HG02885 (cell line): ENCODE results near the gene SLC4A2.
"Not testable (repeated sequence)": the region's sequence is repeated elsewhere in the genome, so short reads cannot be mapped to it uniquely, and the experiment has no call there.

Experiments used
- ATAC-seq: cut with Tn5 transposase; IDR thresholded peaks from one replicate; pipeline ENCODE4 v1.9.1; 2021; ENCODE audit warnings: mild to moderate bottlenecking; ENCODE audit not compliant: unreplicated experiment, poor library complexity

SLC4A2 gene

GRCh38 chr7:151059367-151060112, at the start of gene SLC4A2:
TSS of gene SLC4A2 (plus strand) at chr7:151059589. CDS start at chr7:151061988, 2,399 bp downstream.
- ATAC-seq: peak; percentile 37

- ATAC-seq: no peak
Observed at GRCh38 chr7:151010037-151010306, 49.4 kb upstream of the SLC4A2 start.

DNA sequence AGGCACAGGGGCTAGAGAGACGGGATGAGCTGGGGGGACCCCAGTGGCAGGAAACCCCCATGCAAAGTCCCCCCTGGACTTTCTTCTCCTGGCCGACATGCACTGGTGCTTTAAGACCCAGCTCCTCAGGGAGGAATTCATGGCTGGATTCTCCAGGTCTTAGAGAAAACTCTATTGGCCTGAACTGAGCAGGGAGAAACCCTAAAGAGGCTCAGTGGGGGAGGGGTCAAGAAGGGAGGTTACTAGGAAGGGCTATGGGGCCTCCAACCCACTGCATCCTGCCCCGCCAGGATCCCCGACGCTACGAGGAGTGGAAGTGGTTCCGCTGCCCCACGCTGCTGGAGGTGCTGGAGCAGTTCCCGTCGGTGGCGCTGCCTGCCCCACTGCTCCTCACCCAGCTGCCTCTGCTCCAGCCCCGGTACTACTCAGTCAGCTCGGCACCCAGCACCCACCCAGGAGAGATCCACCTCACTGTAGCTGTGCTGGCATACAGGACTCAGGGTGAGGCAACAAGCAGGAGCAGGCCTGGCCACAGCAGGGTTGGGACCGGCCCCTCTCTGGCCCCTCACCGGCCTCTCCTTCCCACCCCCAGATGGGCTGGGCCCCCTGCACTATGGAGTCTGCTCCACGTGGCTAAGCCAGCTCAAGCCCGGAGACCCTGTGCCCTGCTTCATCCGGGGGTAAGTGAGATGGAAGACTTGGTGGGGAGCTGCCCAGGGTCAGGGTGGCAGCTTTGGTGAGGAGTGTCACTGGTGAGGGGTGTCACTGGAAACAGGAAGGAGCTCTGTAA, 48.9 kb upstream of the SLC4A2 start:
- no peak for ATAC-seq

GRCh38 chr7:151011097-151011409, 48.3 kb upstream of the SLC4A2 start:
- no peak for ATAC-seq

- ATAC-seq: not testable (repeated sequence)
Observed at GRCh38 chr7:151011616-151012015, 47.8 kb upstream of the SLC4A2 start.

- ATAC-seq: no peak
Observed at GRCh38 chr7:151012031-151012692, 47.2 kb upstream of the SLC4A2 start.

DNA sequence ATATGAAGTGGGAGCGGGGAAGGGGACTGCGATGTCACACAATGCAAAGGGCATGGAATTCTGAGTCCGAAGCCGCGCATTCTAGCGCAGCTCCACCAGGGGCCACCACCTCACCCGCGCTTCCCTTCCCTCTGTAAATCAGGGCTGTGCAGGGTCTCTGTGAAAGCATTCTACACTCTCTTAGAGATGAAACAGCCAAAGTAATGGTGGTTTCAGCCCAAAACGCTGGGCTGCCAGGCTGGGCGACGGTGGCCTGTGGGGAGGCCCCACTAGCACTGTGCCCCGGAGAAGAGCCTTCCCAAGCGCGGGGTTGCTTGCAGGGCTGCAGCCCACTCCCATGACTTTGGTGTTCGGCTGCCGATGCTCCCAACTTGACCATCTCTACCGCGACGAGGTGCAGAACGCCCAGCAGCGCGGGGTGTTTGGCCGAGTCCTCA, 46.5 kb upstream of the SLC4A2 start:
- no peak for ATAC-seq

- no peak for ATAC-seq
Observed at GRCh38 chr7:151013356-151013732, 46.0 kb upstream of the SLC4A2 start.

DNA sequence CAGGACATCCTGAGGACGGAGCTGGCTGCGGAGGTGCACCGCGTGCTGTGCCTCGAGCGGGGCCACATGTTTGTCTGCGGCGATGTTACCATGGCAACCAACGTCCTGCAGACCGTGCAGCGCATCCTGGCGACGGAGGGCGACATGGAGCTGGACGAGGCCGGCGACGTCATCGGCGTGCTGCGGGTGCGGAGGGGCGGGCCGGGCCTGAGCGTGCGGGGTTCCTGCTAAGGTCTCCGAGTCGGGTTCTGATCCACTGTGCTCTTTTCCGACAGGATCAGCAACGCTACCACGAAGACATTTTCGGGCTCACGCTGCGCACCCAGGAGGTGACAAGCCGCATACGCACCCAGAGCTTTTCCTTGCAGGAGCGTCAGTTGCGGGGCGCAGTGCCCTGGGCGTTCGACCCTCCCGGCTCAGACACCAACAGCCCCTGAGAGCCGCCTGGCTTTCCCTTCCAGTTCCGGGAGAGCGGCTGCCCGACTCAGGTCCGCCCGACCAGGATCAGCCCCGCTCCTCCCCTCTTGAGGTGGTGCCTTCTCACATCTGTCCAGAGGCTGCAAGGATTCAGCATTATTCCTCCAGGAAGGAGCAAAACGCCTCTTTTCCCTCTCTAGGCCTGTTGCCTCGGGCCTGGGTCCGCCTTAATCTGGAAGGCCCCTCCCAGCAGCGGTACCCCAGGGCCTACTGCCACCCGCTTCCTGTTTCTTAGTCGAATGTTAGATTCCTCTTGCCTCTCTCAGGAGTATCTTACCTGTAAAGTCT, 45.5 kb upstream of the SLC4A2 start:
- no peak for ATAC-seq

- ATAC-seq: no peak
Observed at GRCh38 chr7:151014950-151015349, 44.4 kb upstream of the SLC4A2 start.

- ATAC-seq: no peak
Observed at GRCh38 chr7:151015967-151016366, 43.4 kb upstream of the SLC4A2 start.

DNA sequence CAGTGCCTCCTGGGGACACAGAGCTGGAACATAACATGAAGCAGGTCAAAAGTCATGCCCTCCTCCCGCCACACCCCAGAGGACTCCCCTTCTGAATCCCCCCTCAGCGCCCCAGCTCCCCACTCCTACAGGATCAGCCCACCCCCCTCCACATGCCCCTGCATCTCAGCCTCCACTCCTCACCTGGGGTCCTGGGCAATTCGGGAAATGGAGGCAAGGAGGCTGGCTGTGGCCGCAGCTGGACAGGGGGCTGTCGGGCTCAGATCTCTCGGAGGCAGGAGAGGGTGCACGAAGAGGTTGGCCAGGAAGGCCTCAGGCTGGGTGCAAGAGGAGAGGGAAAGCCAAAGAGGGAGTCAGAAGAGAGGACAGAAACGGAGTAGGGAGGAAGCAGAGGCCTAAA, 42.9 kb upstream of the SLC4A2 start:
- no peak for ATAC-seq

- ATAC-seq: no peak
Observed at GRCh38 chr7:151016942-151017341, 42.4 kb upstream of the SLC4A2 start.

- ATAC-seq: no peak
Observed at GRCh38 chr7:151017370-151017952, 41.9 kb upstream of the SLC4A2 start.

DNA sequence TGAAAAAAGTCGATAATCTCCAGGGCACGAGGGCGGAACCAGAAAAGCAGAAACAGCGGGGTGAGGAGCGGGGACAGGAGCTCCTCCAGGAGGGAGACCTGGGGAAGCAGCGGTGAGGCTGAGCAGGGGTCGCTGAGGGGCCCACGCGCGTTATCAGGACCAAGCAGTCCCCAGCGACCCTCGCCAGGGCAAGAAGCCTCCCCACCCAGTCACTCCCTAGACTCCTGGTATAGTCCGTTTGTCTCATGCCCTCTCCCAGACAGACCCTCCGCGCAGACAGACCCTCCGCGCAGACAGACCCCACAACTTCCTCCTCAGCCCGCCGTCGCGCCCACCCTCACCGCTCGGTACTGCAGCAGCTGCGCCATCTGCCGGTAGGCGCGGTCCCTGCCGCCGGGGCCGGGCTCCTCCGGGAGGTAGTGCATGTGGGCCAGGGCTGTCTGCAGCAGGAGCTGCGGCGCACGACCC, 41.4 kb upstream of the SLC4A2 start:
- ATAC-seq: peak; percentile 68

- ATAC-seq: no peak
Observed at GRCh38 chr7:151018421-151019129, 40.8 kb upstream of the SLC4A2 start.

GRCh38 chr7:151019130-151019447, 40.3 kb upstream of the SLC4A2 start:
- ATAC-seq: no peak

DNA sequence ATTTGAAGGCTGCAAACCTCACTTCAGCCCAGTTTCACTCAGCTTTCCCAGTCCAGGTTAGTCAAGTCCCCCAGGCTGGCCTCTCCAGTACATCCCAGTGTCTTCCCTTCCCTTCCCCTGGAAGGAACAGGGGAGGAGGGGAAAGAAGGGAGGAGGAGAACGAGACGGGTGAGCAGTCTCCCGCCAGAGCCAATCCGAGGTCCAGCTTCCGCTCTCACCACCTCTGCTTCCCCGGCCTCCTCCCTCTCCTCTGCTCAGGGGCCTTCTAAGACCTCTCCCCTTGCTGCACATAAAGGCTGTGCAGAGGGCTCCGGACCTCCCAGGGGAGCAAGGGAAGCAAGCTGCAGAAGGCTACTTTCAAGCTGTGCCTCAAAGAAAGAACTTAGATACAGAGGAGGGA, 39.2 kb upstream of the SLC4A2 start:
- no peak for ATAC-seq

DNA sequence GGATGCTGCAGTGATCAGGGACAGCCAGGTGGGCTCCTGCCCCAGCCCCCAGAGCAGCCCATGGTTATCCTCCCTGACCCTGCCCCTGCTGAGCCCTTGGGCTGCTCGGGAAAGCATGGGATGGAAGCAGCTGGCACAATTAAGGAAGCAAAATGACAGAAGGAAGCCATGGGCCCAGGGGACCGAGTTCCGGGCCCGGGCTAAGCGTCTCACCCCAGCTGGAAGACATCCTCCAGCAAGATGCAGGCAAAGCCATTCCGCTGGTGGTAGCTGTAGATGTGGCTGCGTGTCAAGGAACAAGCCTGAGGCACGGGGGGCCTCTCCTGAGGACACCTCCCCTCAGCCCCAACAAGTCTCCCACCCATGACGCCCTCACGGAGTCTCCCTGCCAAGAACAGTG, 36.2 kb upstream of the SLC4A2 start:
- ATAC-seq: no peak
